GM19467 (cell line): ENCODE measurements around the gene ARHGEF4.
"Not testable (repeated sequence)": the region's sequence is repeated elsewhere in the genome, so short reads cannot be mapped to it uniquely, and the experiment has no call there.

Experiments
- ATAC-seq: cut with Tn5 transposase; IDR thresholded peaks from one replicate; pipeline ENCODE4 v1.9.1; 2021; ENCODE audit warnings: mild to moderate bottlenecking, moderate library complexity; ENCODE audit not compliant: unreplicated experiment

The ARHGEF4 gene

DNA sequence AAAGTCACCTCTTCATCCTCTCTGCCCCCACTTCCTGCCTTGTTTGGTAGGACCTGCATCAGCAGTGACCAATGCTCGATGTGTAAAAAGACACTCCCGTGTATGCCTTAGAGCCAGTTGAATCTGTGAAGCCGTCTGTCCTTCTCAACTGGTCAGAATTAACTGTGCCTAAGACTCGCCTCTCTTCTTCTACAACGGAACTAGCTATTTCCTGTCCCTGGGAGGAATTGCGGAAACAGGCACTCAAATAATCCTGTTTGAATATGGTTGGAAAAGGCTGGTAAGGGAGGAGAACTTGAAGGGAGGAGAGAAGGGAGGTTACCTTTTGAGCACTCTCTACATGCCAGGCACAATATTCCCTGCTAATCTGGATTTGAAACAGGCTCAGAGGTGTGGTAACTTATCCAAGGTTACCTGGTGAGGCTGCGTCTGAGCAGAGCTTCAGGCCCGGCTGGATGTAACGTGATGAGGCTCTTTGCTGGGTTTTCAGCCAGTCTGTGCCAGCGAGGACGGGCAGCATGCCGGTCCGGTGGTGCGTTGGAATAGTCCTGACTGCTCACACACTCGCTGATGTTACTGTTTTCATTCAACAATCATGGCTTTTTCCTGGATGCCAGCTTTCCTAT is 129.5 kb downstream of the ARHGEF4 start:
- no peak for ATAC-seq

DNA sequence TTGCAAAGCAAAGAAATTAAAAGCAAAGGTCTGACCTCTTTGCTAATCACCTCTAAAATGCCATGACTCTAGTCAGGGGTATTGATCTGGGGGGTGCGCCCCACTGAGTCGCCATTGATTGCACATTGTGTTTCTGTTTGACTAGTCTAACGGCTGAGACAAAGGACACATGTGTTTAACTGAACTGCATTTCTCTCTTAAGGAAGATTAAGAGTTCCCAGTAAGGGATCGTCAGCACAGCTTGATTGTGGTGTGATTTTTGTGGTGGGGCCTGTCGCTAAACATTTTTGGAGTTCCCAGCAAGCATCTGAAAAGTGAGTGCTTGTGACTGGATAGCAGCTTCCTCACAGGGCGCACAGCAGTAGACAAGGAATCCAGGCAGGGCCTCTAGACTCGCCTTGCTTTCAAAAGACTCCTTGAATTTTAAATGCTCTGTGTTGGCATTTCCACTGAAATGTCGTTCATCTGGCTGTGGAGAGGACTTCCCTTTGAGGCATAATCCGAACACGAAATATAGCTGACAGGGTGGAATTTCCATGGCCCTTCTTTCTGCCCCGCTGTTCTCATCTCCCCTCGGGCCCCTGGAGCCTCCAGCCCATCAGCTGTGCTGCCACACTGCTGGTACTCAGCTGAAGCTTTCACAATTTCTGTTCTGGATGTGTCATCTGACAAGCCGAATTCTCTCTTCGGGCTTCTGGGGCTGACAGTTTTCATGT is 130.2 kb downstream of the ARHGEF4 start:
- ATAC-seq: no peak

GRCh38 chr2:130972410-130972809 is 135.7 kb downstream of the ARHGEF4 start:
- peak; percentile 84 for ATAC-seq

GRCh38 chr2:130975729-130976128 is 139.0 kb downstream of the ARHGEF4 start:
- ATAC-seq: no peak

DNA sequence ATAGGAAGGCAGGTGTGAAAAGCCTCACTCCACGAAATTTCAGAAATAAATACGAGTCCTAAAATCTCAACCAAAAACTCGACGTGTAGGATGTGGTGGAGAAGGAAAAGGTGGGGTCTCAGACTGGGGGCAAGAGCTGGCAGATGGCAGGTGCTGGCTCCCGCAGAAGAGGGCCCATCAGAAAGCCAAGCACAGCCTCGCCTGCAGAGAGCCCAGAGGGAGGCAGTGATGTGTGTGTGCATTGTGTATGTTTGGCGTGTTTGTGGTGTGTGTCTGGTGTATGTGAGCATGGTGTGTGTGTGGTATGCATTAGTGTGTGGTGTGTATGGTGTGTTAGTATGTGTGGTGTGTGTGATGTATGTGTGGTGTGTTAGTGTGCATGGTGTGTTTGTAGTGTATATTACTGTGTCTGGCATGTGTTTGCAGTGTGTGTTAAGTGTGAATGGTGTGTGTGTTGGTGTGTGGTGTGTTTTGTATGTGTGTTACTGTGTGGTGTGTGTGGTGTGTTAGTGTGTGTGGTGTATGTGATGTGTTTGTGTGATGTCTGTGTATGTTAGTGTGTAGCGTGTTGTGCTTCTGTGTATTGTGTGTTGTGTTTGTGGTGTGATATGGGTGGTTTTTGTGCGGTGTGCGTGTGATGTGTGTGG is 140.0 kb downstream of the ARHGEF4 start:
- no peak for ATAC-seq

- ATAC-seq: no peak
Measured at GRCh38 chr2:130977461-130978050, 140.8 kb downstream of the ARHGEF4 start.

DNA sequence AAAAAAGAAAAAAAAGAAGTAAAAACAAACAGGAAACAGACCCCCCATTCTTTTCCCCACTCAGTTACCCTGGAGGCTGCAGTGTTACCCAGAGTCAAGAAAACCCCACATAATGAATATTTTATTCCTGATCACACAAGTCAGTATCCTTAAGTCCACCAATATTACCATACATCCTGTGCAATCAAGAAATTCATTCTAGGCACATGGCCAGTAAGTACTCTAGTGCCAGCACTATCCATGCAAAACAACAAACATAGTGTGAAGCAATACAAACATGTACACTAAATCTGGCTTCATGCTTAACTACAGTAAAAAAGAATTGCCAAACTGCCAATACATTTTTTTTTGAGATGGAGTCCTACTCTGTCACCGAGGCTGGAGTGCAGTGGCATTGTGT is 145.0 kb downstream of the ARHGEF4 start:
- no peak for ATAC-seq

DNA sequence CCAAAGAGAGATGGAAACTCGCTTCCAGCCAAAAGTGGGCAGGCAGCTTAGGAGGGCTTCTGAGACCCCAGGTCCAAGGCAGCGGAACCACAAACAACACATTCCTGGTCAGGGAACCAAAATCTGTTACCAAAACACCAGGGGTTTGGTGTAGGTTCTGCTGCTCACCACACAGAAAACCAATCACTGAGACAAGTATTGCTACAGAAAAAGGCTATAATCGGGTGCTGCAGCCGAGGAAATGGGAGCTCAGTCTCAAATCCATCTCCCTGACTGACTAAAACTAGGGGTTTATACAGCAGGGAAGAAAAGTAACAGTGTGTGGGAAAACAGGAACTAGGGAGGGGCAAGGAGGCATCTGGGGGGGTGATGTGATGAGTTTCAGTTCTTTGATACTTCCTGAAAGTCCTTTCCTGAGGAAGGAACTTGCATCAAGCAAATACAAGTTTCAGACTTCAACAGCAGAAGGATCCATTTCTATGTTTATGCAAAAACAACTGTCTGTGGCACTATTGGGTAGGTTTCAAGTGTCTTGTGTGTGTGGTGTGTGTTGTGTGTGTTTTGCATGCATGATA is 148.6 kb downstream of the ARHGEF4 start:
- no peak for ATAC-seq

DNA sequence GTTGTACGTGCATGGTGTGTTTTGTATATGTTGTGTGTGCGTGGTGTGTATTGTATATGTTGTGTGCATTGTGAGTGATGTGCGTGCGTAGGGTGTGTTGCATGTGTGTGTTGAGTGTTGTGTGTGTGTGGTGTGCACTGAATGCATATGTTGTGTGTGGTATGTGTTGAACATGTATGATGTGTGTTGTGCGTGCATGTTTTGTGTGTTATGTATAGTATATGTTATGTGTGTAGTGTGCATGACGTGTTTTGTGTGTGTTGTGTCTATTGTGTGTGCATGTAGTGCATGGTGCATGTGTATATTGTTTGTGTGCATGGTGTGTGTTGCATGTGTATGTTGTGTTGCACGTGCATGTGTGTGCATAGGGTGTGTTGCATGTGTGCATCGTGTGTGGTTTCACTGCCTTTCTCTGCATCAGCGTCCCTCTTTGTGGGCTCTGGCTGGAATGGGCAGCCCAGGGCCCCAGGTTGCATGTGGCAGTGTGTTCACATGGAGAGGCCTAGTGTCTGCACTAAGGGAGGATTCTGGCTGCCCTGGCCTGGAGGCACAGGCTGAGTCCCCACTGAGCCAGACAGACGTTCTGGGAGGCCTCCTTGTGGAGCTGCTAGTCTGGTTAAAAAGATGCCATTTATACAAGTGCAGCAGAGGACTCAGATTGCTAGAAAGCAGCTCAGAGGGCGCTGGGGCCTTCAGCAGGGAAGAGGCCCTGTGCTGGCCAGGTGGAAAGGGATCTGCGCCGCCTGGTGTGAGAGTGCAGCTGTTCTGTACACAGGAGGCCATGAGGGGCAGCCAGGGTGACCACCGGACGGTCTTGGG is 149.3 kb downstream of the ARHGEF4 start:
- no peak for ATAC-seq

GRCh38 chr2:130986890-130987493 is 150.3 kb downstream of the ARHGEF4 start:
- no peak for ATAC-seq

DNA sequence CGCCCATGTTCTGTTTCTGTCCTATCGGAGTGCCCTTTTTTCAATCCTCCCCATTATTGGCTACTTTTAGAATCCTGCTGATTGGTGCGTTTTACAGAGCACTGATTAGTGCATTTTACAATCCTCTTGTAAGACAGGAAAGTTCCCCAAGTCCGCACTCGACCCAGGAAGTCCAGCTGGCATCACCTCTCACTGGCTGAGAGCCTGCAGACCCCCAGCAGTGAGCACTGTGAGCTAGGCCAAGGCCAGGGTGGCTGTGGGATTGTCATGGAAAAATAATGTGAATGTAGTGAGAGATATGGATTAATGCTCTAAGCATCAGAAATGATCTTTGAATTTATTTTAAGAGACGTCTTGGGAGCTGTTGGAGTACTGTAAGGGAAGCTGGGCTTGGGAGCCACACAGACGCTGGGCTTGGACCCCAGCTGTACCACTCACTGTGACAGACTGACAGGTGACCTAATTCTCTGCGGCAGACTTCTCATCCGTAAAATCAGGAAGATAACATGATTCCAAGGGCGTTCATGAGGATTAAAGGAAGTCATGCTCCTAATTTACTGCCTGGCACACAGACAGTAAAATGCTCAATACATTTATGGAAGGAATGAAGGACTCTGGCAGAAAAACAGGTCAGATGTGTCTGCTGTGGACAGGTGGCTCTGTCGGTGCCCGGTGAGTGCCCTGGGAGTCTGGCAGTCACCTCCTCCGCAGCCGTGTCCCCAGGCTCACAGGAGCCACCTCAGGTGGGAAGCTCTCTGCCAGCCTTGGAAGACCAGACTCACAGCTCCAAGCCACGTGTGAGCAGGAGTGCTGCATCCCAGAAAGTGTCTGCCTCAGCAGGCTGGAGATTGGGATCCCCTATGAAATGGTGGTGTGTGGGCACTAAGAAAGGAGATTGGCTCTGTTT is 151.1 kb downstream of the ARHGEF4 start:
- ATAC-seq: no peak

GRCh38 chr2:130991446-130991845 is 154.7 kb downstream of the ARHGEF4 start:
- not testable (repeated sequence) for ATAC-seq

DNA sequence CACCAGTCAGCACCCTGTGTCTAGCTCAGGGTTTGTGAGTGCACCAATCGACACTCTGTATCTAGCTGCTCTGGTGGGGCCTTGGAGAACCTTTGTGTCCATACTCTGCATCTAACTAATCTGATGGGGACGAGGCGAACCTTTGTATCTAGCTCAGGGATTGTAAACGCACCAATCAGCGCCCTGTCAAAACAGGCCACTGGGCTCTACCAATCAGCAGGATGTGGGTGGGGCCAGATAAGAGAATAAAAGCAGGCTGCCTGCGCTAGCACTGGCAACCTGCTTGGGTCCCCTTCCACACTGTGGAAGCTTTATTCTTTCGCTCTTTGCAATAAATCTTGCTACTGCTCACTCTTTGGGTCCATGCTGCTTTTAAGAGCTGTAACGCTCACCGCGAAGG is 155.3 kb downstream of the ARHGEF4 start:
- not testable (repeated sequence) for ATAC-seq

- ATAC-seq: no peak
Measured at GRCh38 chr2:130996691-130997090, 160.0 kb downstream of the ARHGEF4 start.

DNA sequence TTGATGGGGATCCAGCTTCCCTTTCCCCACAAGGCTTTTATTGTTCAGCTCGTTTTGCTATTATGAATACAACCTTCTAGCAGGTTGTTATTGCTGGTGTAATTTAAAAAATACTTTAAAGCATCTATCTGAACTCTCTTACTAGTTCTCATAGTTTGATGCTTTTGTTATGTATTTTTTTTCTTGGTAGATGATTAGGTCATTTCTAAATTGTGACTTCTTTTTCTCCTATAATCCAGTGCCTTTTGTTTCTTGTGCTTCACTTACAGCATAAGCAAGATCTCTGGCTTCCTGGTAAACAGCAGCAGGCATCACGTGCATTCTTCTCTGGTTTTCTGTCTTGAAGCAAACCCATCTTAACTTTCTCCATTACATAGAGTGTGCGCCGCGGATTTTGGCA is 160.5 kb downstream of the ARHGEF4 start:
- ATAC-seq: no peak

DNA sequence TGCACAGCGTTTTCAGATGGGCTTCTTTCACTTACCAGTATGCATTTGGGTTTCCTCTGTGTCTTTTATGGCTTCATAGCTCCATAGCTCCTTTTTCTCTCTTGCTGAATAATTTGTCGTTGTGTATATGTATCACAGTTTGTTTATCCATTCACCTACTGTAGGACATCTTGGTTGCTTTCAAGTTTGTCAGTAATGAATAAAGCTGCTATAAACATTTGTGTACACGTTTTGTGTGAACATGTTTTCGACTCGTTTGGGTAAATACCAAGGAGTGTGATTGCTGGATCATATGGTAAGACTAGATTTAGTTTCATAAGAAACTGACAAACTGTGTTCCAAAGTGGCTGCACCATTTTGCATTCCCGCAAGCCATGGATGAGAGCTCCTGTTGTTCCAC is 161.8 kb downstream of the ARHGEF4 start:
- ATAC-seq: no peak

- no peak for ATAC-seq
Measured at GRCh38 chr2:131004446-131005209, 167.9 kb downstream of the ARHGEF4 start.

DNA sequence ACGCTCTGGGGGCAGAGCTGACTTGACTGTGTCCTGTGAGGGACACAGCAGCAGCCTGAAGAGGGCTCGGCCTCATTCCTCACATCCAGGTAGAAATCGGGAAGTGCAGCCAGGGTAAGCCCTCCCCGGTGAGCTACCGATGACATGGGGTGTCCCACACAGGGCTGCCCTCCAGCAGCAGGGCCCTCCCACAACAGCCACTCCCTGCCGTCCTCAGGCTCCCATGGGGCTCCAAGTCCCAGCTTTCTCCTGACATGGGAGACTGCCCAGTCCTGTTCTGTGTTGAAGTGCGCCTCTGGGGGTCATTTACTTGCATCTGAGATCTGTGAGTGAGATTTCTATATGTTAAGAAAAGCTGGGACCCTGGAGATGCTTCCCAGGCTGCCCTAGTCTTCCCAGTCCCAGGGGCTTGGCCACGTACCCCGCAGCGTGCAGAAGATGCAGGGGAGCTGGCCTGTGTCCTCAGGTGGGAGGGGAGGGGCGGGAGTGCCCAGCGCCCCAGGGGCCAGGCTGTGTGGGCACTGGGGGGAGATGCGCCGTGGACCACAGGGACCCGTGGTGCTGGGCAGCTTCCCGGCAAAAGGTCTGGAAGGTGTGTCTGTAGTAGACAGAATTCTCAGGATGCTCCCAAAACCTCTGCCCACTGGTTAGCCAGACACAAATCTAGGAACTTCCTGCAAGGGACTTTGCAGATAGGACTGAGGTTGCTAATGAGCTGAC is 168.7 kb downstream of the ARHGEF4 start:
- ATAC-seq: no peak
